ENCODE data around the gene HRG.

GRCh38 chr3:186682812-186683211 lies 17.0 kb downstream of the HRG start:
- TF ChIP-seq POLR2A (IDR thresholded peaks at IDR 0.05; ENCODE audit: low read depth, low read length) (no peak), CTCF (IDR thresholded peaks at IDR 0.05; ENCODE audit: extremely low read depth in 1 of 2, insufficient read depth in 1 of 2, low read depth in 1 of 2, low read length in 2 of 2) (no peak), GATA2 (IDR thresholded peaks at IDR 0.05; ENCODE audit: insufficient read depth, insufficient read length, low read depth, low read length) (no peak), POLR2AphosphoS5 (IDR thresholded peaks at IDR 0.05; ENCODE audit: insufficient read depth, low read depth, low read length) (no peak), FOS (IDR thresholded peaks at IDR 0.05; ENCODE audit: borderline replicate concordance, insufficient read depth, low read length) (no peak), MYC (IDR thresholded peaks at IDR 0.05; ENCODE audit: low read depth, low read length) (no peak), EZH2 (IDR thresholded peaks at IDR 0.05; ENCODE audit: borderline replicate concordance, low read depth, low read length, severe bottlenecking) (no peak)

All from endothelial cell of umbilical vein (primary cell).